Measurements from ENCODE around the gene NUDT17.

- TF ChIP-seq REST (tag by site-specific recombination; IDR thresholded peaks at IDR 0.05) (no peak), CTCF (tag by site-specific recombination; IDR thresholded peaks at IDR 0.05) (no peak), ZBTB7A (tag by site-specific recombination; IDR thresholded peaks at IDR 0.05; ENCODE audit: low read depth) (no peak), ZIC2 (tag by site-specific recombination; IDR thresholded peaks at IDR 0.05) (no peak), ZNF707 (tag by site-specific recombination; IDR thresholded peaks at IDR 0.05) (no peak), WT1 (tag by site-specific recombination; IDR thresholded peaks at IDR 0.05) (no peak), ZNF555 (tag by site-specific recombination; conservative IDR thresholded peaks at IDR 0.05) (no peak), KLF16 (tag by site-specific recombination; IDR thresholded peaks at IDR 0.05) (no peak), ZNF184 (tag by site-specific recombination; IDR thresholded peaks at IDR 0.05) (no peak), ZBTB17 (tag by site-specific recombination; IDR thresholded peaks at IDR 0.05) (no peak)
Measured at GRCh38 chr1:145886816-145887215, 41.4 kb downstream of the NUDT17 start.
